Activated CD8-positive, alpha-beta memory T cell treated with anti-CD3 and anti-CD28 coated beads for 36 hours (primary cell): Measurements from ENCODE around the gene BAIAP2L2. TPM values are rescaled to one million over a fixed set of nuclear protein-coding genes. Genes with fewer than 3 reads are reported as not detected.
"Not testable (repeated sequence)": the region's sequence is repeated elsewhere in the genome, so short reads cannot be mapped to it uniquely, and the experiment has no call there.

Experiments
- CTCF ChIA-PET: fragments of 350-600 bp; sonication (Branson Sonifier 250); formaldehyde crosslinking; loops from one replicate; lab custom pipeline; 2021; ENCODE audit warnings: antibody characterized with exemption; lab: Charles Lee
- POLR2A ChIA-PET: fragments of 350-600 bp; sonication (Branson Sonifier 250); formaldehyde crosslinking; loops from one replicate; lab custom pipeline; 2021; ENCODE audit warnings: antibody characterized with exemption; lab: Charles Lee
- total RNA-seq, 2 experiments: library from RNA; stranded (reverse); gene quantifications; one replicate each; pipeline ENCODE4 v1.2.3, GENCODE V29; 2021

The BAIAP2L2 gene, protein sequence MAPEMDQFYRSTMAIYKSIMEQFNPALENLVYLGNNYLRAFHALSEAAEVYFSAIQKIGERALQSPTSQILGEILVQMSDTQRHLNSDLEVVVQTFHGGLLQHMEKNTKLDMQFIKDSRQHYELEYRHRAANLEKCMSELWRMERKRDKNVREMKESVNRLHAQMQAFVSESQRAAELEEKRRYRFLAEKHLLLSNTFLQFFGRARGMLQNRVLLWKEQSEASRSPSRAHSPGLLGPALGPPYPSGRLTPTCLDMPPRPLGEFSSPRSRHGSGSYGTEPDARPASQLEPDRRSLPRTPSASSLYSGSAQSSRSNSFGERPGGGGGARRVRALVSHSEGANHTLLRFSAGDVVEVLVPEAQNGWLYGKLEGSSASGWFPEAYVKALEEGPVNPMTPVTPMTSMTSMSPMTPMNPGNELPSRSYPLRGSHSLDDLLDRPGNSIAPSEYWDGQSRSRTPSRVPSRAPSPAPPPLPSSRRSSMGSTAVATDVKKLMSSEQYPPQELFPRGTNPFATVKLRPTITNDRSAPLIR
- total RNA-seq: under 1 TPM; 0.29 to 0.32 TPM

DNA sequence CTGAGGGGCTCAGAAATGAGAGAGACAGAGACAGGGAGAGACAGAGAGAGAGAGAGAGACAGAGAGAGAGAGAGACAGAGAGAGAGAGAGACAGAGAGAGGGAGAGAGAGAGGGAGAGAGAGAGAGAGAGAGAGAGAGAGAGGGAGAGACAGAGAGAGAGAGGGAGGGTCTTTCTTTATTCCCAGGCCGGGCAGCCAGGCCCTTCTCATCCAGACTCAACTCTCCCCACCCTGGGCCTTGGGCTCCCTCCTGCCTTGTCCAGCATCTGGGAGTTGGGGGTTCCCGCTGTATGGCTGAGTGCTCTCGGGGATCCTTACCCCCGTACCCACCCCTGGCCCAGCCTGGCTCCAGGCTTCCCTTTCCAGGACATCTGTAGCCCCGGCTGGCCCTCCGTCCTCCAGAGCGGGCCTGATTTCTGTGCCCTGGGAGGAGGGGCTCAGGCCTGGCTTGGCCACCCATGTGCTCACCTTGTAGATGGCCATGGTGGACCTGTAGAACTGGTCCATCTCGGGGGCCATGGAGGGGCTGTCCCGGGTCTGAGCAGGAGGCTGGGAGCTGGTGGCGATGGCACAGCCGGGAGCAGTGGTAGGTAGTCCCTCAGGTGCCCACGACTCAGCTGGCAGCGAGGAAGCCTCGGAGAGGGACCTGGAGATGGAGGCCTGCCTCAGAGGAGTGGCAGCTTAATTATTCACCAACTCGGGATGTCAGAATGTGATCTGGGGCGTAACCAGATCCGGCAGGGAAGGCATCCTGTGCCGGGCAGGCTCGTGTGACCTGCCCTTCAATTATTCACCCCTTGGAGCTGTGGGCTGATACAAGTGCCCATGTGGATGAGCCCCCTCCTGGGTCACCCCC, at the start of gene BAIAP2L2:
TSS of gene BAIAP2L2 (minus strand) at position 677 of the 855 bp plus-strand sequence. CDS start at position 518, 159 bp downstream.
- CTCF ChIA-PET: no interaction called here
- POLR2A ChIA-PET: no interaction called here

DNA sequence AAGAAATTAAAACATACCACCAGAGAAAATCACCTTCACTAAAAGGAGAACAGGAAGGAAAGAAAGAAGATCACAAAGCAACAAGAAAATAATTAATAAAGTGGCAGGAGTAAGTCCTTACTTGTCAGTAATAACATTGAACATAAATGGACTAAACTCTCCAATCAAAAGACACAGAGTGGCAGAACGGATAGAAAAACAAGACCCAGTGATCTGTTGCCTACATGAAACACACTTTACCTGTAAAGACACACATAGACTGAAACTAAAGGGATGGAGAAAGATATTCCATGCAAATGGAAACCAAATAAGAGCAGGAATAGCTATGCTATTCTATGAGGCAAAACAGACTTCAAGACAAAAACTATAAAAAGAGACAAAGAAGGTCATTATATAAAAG, 45.2 kb upstream of the BAIAP2L2 start:
- POLR2A ChIA-PET: no interaction called here
- CTCF ChIA-PET: no interaction called here

DNA sequence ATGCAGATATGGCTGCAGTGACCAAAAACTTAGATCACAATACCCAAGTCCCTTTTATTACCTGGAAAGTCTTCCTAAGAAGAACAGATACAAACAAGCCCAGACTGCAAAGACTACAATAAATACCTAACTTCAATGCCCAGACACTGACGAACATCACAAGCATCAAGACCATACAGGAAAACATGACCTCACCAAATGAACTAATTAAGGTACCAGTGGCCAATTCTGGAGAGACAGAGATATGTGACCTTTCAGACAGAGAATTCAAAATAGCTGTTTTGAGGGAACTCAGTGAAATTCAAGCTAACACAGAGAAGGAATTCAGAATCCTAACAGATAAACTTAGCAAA, 44.1 kb upstream of the BAIAP2L2 start:
- POLR2A ChIA-PET, CTCF ChIA-PET: not testable (repeated sequence)

DNA sequence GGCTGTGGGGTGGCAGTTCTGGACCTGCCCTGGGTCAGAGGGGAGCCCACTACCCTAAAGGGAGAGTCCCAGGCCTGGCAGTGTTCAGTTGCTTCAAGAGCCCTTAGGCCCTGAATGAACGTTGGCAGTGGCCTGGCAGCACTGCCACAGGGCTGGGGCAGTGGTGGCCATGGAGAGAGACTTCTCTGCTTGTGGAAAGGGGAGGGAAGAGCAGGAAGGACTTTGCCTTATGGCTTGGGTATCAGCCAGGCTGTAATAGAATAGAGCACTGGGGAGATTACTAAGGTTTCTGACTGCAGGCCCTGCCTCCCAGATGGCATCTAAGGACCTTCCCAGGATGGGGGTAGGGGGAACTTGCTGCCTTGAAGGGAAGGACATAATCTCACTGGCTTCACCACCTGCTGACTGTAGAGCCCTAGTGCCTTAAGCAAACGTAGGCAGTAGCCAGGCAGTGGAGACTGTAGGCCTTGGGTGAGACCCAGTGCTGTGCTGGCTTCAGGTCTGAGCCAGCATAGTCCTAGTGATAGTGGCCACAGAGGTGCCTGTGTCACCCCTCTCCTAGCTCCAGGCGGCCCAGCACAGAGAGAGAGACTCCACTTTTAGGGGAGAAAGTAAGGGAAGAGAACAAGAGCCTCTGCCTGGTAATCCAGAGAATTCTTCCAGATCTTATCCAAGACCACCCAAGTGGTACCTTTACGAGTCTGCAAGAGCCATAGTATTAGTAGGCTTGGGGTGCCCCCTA, 43.5 kb upstream of the BAIAP2L2 start:
- POLR2A ChIA-PET: no interaction called here

DNA sequence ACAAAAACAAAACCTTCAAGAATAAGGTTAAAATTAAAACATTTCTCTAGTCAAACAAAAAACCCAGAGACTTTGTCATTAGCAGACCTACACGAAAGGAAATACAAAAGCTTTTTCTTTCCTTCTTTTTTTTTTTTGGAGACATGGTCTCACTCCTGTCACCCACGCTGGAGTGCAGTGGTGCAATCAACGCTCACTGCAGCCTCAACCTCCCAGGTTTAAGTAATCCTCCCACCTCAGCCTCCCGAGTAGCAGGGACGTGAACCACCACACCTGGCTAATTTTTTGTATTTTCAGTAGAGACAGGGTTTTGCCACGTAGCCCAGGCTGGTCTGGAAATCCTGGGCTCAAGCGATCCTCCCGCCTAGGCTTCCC, 40.6 kb upstream of the BAIAP2L2 start:
- POLR2A ChIA-PET: no interaction called here
- CTCF ChIA-PET: interaction anchor here (0.5 to 1.2 kb wide), 2 partner anchors 19 to 53 kb away, joined by 3 to 4 read pairs; no protein-coding TSS in a partner anchor

More for the DNA sequence above, 43.5 kb upstream of the BAIAP2L2 start:
- CTCF ChIA-PET: no interaction called here

DNA sequence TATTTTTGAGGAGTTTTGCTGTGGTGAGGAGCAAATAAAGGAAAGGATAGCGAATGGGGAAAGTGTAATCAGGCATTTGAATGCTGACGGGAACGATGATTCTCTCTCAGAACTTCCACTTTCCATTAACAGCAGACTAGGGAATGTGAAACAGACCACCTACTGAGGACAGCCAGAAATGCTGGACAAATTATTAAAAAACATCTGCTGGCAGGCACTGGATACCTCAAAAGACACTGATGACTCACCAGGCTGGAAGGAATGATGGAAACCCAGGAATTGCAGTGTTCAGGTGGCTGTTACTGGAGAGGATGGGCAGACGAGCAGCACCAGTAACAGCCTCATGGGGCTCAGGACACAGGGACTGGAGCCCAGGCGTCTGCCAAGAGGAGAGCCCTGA, 37.8 kb upstream of the BAIAP2L2 start:
- POLR2A ChIA-PET: no interaction called here
- CTCF ChIA-PET: no interaction called here

DNA sequence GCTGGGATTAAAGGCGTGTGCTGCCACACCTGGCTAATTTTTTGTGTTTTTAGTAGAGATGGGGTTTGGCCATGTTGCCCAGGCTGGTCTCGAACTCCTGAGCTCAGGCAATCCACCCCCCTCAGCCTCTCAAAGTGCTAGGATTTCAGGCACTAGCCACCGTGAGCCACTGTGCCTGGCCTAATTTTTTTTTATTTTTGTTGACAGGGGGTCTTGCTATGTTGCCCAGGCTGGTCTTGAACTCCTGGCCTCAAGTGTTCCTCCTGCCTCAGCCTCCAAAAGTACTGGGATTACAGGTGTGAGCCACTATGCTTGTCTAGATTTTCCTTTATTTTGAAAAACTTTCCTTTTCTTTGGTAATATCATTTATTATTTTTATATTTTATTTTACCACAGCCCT, 35.7 kb upstream of the BAIAP2L2 start:
- POLR2A ChIA-PET: not testable (repeated sequence)

DNA sequence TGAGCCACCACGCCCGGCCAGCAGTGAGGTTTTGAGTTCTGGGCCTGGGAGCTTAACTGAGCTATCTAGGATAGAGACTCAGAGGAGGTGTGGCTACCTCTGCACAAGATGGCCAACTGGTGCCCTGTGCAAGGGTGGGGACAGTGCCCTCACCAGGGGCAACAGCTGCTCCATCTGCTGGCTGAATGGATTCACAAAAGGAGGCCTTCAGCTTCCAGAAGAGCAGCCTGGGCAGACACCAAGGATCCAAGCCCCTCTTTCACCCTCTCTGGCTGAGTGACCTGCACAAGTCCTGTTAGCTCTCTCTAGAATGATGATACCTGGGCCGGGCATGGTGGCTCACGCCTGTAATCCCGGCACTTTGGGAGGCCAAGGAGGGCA, 33.5 kb upstream of the BAIAP2L2 start:
- ChIA-PET CTCF (interaction anchor here (0.9 kb wide), 1 partner anchor 29 kb away, joined by 3 read pairs; no protein-coding TSS in a partner anchor), POLR2A (no interaction called here)

More for the DNA sequence above, 35.7 kb upstream of the BAIAP2L2 start:
- CTCF ChIA-PET: interaction anchor here (0.7 to 0.9 kb wide), 2 partner anchors 9 to 46 kb away, joined by 4 to 5 read pairs; no protein-coding TSS in a partner anchor

DNA sequence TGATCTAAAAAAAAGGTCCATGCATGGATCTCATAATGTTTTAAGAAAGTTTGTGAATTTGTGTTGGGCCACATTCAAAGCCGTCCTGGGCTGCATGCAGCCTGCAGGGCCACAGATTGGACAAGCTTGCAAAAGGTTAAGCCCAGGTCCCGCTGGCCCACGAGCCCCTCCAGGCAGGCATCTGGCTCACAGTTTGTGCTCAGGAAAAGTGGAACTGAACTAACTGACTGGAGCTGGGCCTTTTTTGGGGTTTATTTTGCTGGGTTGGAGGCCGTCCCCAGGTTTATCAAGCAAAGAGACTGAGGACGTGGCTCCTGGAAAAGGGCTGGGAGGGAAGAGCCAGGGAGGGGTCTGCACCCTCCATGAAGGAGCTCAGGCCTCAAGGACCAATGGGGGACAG, 32.1 kb upstream of the BAIAP2L2 start:
- POLR2A ChIA-PET: no interaction called here
- CTCF ChIA-PET: interaction anchor here (0.7 kb wide), 1 partner anchor 178 kb away, joined by 6 read pairs; no protein-coding TSS in a partner anchor

DNA sequence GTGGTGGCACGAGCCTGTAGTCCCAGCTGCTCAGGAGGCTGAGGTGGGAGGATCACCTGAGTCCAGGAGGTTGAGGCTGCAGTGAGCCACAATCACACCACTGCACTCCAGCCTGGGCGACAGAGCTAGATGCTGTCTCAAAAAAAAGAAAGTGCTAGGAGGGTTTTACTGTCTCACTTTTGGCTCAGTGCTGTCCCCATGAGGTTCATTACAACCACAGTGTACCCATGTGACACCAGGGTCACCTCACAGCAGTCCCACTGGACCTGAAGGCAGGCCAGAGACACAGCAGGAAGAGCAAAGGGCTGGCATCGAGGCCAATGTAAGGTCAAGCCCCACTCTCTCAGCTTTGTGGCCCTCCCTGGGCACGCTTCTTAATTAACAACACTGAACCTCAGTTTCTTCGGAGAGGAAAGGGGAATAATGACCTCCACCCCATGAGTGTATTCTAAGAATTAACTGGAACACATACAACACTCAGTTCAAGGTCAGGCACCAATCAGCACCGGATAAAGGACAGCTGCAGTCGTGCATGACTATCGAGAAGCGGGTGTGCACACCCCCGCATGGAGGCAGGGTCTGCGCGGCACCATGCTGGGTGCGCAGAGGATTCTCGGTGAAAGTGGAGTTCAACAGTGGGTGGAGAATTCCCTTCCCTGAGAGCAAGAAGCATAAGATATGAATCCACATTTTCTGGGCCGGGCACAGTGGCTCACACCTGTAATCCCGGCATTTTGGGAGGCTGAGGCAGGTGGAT, 30.9 kb upstream of the BAIAP2L2 start:
- ChIA-PET POLR2A (no interaction called here), CTCF (no interaction called here)

DNA sequence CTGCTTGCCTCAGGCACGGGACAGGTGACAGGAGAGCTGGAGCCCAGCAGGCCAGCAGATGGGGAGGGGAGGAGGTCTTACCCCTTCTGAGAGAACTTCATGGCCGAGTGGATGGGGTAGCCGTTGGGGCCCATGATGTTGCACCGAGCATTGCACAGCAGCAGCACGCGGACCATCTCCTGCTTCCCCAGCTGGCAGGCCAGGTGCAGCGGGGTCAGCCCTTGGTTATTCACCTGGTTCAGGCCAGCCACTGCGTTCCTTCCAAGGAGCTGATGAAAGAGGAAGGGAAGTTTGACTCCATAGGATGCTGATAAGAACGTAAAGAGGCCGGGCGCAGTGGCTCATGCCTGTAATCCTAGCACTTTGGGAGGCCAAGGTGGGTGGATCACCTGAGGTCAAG, 29.4 kb upstream of the BAIAP2L2 start:
- ChIA-PET CTCF (interaction anchor here (0.6 to 1.3 kb wide), 2 partner anchors 26 to 171 kb away, joined by 3 to 4 read pairs; no protein-coding TSS in a partner anchor), POLR2A (interaction anchor here (0.6 kb wide), 1 partner anchor 31 kb away, joined by 5 read pairs; no protein-coding TSS in a partner anchor)

DNA sequence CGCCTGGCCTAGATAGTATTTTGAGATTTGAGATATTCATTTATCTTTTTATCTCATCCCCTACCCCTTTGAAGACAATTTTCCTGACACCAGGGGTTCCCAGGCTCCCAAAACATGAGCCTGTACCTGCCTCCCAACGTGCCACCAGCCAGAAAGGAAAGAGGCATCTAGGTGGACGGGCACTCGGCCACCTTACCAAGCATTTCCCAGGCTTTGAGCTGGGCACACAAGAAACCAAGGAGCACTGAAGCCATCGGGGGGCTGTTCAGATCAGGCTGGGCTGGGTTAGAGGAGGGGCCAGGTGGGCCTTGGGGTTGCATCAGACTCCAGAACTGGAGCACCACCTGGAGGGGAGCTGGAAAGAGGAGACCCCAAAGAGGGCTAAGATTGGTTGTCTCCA, 28.5 kb upstream of the BAIAP2L2 start:
- CTCF ChIA-PET: interaction anchor here (1.3 kb wide), 1 partner anchor 25 kb away, joined by 4 read pairs; no protein-coding TSS in a partner anchor
- POLR2A ChIA-PET: no interaction called here

DNA sequence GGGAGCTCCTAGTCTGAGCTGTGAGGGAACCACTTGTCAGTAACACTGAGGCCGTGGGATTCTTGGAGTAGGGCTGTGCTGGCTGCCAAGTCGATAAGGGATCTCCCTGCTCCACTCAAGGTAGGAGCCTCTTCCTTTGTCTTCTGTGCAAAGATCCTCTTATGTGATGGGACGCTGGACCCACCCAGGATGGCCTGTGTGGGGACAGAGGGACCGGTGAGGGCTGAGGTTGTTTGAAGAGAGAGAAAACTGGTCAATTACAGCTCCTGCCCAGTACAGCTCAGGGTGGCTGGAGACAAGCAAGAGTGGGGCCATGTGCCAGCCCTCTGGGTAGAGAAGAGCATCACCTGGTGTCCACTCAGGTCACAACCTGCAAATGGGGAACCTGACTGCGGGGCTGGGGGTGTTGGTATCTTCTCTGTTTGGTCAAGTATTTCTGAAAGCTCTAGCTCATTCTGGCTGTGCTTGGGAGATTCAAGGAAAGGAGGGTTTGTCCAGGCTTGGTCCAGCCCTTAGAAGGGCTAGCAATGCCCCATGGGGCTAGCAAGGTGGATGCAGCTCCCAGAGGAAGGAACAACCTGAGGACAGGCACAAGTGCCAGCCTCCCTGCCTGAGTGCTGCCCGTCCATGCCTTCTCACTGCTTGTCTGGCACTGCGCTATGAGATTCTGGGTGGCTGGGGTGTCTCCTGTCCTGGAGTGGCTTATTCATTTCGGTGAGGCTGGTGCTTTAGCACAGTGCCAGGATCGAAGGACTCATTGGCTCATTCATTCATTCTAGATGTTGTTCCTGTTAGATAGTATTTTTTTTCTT, 27.6 kb upstream of the BAIAP2L2 start:
- POLR2A ChIA-PET: no interaction called here
- CTCF ChIA-PET: interaction anchor here (0.9 kb wide), 1 partner anchor 175 kb away, joined by 3 read pairs; no protein-coding TSS in a partner anchor

DNA sequence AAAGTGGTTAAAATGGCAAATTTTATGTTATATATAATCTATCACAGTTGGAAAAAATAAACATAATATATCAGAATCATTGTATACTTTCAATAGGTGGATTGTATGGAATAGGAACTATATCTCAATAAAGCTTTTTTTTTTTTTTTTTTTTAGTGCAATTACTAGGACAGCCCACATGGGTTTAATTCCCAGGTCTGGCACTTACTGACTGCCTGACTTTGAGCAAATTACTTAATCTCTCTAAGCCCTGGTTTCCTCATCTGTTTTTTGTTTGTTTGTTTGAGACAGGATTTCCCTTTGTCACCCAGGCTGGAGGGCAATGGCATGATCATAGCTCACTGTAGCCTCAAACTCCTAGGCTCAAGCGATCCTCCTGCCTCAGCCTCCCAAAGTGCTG, 26.1 kb upstream of the BAIAP2L2 start:
- POLR2A ChIA-PET: no interaction called here
- CTCF ChIA-PET: interaction anchor here (0.6 to 0.9 kb wide), 5 partner anchors 9 to 1885 kb away, joined by 3 to 4 read pairs (median 3); no protein-coding TSS in a partner anchor

DNA sequence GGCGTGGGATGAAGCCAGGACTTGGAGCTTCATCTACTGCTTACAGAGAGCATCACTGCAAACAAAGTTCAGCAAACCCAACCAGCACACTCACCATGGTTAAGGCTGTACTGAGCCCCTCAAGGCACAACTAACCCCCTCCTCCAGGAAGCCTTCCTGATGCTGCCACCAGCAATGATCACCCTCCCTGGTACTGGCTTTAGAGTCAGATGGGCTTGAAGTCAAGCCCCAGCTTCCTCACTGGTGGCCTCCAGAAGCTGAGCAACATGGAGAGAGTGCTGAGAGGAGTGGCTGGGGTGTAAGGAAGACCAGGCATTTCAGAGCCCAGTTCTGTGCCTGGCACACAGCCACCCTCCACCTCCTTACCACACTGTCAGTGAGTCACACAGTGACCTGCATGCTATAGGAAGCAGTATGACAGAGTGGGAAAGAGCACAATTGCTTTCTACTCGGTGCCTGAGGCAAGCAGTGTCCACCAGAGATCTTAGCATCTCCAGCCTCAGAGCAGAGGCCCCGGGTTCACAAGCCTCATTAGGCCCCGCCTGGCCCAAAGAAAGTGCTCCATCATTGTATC, 24.7 kb upstream of the BAIAP2L2 start:
- ChIA-PET POLR2A (no interaction called here), CTCF (no interaction called here)

DNA sequence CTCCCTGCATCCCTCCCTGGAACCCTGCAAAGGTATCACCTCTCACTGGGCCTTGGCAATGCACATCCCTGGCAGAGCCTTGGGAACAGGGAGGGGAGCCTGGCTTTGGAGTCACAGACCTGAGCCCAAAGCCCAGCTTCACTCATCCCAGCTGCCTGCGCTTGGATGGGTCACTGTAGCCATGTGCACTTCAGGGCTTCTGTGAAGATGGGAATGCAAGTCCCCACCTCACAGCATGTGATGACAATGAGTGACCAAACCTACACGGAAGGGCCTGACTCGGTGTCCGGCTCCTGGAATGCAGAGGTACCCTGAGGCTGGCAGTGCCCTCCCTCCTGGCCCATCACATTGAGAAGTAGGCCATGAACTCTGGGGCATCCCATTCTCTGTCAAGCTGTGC, 22.8 kb upstream of the BAIAP2L2 start:
- CTCF ChIA-PET: no interaction called here

DNA sequence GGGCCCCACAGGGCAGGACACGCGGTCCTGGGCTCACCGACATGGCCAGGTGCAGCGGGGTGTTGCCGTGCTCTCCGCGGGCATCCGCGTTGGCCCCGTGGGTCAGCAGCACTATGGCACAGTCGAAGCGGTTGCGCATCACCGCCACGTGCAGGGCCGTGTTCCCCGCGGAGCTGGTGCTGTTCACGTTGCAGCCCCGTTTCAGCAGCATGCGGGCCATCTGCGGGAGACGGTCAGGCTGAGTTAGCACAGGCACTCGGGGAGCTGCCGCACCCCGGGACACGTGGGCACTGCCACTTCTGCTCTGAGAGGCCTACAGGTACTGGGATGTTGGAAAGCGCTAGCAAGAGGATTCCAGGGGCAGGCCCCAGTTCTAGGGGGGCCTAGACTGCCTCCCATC, 22.3 kb upstream of the BAIAP2L2 start:
- ChIA-PET POLR2A (no interaction called here), CTCF (no interaction called here)

More for the DNA sequence above, 22.8 kb upstream of the BAIAP2L2 start:
- POLR2A ChIA-PET: no interaction called here
